GM04504 (cell line): ENCODE measurements around the gene LRBA.
"Not testable (repeated sequence)": the region's sequence is repeated elsewhere in the genome, so short reads cannot be mapped to it uniquely, and the experiment has no call there.

ENCODE experiments used
- DNase-seq: peaks from one replicate; pipeline ENCODE4 v3.0.0-alpha.2; 2012; ENCODE audit warnings: low read depth

LRBA gene

DNA sequence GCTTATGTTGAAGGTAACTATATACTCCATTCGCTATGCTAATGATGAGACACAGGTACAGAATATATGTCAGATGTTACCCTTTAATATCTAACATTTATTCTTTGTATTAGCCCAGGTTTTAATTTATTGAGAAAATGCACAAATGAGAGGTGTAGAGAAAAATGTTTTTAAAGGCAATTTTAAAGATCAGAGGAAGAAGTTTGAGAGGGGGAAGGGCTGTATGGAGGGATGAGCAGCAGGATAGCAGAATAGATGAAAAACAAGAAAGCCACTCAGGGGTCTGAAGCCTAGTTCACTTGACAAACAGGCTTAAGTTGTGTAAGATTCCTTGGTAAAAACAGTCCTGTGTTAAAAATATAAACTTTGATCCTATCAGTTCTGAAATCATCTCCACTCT, 429.5 kb downstream of the LRBA start:
- no peak for DNase-seq

DNA sequence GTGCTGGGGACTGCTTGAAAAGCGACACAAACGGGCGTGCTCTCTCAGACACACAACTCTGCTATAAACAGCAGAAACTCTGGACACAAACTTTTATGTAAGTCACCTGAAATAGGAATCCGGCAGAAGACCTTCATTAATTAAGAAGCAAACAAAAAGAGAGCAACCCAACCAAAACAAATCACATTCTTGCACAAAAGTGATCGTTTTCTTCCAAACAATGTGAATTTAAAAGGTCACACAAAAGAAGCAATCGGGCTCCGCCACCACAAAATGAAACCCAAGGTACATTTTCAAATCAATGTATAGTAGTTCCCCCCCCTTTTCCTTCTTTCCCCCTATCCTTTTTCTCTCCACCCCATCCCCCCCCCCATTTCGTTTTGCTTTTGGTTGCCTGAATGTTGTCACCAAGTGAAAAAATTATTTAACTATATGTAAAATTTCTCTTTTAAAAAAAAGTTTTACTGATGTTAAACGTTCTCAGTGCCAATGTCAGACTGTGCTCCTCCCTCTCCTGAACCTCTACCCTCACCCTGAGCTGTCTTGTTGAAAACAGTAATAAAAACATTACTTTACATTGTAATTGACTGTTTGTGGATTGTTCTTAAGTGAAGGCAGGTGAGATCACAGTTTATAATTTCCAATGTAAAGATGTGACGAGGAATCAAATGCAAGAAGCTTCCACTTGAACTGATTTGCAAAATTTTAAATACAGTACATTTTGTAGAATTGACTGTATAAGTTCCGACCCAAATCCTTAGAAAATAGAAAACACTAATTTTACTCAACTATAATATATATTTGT, 430.8 kb downstream of the LRBA start:
- DNase-seq = no peak

DNA sequence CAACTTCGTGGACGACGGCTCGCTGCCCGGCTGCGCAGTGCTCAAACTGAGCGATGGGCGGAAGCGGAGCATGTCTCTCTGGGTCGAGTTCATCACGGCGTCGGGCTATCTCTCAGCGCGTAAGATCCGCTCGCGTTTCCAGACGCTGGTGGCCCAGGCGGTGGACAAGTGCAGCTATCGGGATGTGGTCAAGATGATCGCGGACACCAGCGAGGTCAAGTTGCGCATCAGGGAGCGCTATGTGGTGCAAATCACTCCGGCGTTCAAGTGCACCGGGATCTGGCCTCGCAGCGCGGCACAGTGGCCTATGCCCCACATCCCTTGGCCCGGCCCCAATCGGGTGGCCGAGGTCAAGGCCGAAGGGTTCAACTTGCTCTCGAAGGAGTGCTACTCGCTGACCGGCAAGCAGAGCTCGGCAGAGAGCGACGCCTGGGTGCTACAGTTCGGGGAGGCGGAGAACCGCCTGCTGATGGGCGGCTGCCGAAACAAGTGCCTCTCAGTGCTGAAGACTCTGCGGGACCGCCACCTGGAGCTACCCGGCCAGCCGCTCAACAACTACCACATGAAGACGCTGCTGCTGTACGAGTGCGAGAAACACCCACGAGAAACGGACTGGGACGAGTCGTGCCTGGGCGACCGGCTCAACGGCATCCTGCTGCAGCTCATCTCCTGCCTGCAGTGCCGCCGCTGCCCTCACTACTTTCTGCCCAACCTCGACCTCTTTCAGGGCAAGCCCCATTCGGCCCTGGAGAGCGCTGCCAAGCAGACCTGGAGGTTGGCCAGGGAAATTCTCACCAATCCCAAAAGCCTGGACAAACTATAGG, 431.6 kb downstream of the LRBA start:
- no peak for DNase-seq

- DNase-seq = no peak
Measured at GRCh38 chr4:150582873-150583286, 432.2 kb downstream of the LRBA start.

GRCh38 chr4:150582146-150582872, 432.8 kb downstream of the LRBA start, which contains the start of gene MAB21L2:
Gene MAB21L2, plus strand, starts transcription at chr4:150582151. Its CDS starts 879 bp downstream, at chr4:150583030.
- DNase-seq = no peak

DNA sequence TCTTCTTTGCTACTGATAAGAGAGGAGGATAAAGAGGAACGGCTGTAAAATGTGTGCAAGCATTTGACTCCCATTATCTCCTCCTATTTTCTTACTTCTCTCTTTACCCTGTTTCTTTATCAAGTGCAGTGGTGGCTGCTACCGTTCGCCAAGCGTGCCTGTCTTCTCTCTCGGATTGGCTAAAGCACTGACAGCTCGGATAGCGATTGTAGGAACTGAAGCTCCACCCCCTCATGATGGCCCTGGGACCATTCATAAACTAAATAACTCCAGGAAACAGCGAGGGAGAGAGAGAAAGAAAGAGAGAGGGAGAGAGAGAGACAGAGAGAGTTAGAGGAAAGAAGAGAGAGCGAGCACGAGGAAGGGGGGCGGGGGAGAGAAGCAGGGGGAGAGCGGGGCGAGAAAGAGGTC, 433.4 kb downstream of the LRBA start:
- DNase-seq = no peak

GRCh38 chr4:150581056-150581605, 434.0 kb downstream of the LRBA start:
- no peak for DNase-seq

- no peak for DNase-seq
Measured at GRCh38 chr4:150580306-150580705, 434.8 kb downstream of the LRBA start.

GRCh38 chr4:150579551-150580234, 435.4 kb downstream of the LRBA start:
- no peak for DNase-seq

- no peak for DNase-seq
Measured at GRCh38 chr4:150578745-150579501, 436.2 kb downstream of the LRBA start.

DNA sequence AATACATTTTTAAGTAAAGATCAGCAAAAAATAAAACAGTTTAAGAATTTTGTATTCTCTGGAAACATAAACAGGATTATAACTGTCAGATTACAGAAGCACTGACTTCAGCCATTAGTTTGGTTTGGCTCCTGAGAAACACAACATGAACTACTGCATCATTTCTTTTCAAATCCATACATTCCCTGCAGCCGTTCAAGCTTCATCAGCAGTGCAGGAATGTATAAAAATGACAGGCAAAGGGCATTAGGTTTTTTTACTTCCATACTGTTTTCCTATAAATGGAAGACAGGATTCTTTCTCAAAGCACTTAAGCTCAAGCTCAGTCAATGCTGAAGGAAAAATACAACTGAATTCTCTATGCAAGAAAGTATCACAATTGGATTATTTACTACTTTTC, 437.3 kb downstream of the LRBA start:
- DNase-seq = no peak

DNA sequence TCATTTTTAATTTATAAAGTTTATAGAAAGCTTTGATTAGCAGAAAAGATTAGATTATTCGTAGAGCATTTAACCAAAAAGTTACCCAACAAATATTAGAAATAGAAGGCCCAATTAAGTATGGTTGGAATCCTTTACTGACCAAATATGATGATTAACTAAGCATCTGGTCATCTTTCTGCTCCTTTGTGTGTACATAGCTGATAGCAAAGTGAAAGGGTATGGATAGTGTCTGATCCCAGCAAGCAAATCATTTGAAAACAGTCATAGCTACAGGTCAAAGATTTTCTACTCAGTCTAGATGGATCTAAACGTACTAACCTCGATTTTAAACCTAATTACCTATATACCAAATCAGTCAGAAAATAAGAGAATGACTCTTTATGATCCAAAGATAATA, 440.4 kb downstream of the LRBA start:
- no peak for DNase-seq

DNA sequence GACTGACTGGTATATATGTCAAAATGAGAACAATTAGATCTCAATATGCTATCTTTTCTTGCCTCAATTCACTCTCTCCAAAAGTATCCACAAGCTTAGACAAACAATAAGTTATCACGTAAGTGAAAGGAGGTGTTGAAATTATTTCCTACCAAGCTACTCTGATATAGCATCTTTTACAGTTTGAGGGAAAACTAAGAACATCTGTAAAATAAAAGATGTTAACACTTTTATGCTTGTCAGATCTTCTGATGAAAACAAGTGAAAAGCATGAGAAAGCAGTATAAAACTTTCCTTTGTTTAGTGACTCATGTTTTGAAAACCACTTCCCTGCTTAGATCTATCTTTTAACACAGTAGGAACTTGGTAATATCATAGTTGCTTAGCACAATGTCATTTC, 441.6 kb downstream of the LRBA start:
- no peak for DNase-seq

- DNase-seq = no peak
Measured at GRCh38 chr4:150572704-150573504, 442.2 kb downstream of the LRBA start.

- DNase-seq = no peak
Measured at GRCh38 chr4:150570862-150571261, 444.2 kb downstream of the LRBA start.

DNA sequence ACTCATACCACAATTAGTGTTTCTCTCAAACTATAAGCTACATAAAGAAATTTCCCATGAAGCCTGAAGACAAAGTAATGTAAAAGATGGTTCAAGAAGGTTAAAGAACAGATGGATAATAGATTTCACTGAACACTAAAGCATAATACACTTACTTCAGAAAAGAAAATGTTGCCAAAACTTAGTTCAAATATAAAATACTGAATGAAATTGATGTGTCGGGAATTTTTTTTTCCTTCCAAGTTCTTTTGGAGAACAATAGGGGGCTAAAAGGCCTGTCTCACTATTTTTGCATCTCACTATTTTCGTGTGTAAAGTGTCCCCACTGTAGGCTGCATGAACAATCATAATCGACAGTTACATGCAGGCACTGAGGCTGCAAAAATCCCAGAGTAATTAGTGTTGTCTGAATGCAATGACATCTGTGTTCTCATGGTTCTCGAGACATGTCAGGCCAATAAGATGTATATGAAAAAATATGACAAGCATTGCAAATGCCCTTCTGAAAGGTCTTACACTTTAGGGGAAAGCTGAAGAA, 445.0 kb downstream of the LRBA start:
- DNase-seq = no peak

- no peak for DNase-seq
Measured at GRCh38 chr4:150569384-150569987, 445.6 kb downstream of the LRBA start.

GRCh38 chr4:150567070-150567469, 448.0 kb downstream of the LRBA start:
- no peak for DNase-seq

- not testable (repeated sequence) for DNase-seq
Measured at GRCh38 chr4:150564967-150565366, 450.1 kb downstream of the LRBA start.
